HCT116 (cell line): ENCODE results near the gene SEPTIN5. TPM values are rescaled to one million over a fixed set of nuclear protein-coding genes. Genes with fewer than 3 reads are reported as not detected.
A peak's percentile ranks its signal among the peaks of the same experiment; 100 is the strongest.

ENCODE experiments used
- ATAC-seq: fragments of 200-7000 bp; cut with Tn5 transposase; 2 replicates; pipeline ENCODE4 v1.9.1; 2020; ENCODE audit warnings: mild to moderate bottlenecking, moderate library complexity
- BruUV-seq: library from RNA; stranded (reverse); fragments of 400-500 nt; replicated peaks from 2 replicates; lab custom pipeline; 2021; lab: Mats Ljungman, UMichigan
- CTCF ChIA-PET: fragments of 300-600 bp; sonication (Branson Sonifier 250); formaldehyde crosslinking; loops from one replicate; lab custom pipeline; 2021; ENCODE audit warnings: antibody characterized with exemption; lab: Charles Lee
- POLR2A ChIA-PET: fragments of 300-600, 350-600 bp; sonication (Branson Sonifier 250); formaldehyde crosslinking; loops from one replicate; lab custom pipeline; 2021; ENCODE audit warnings: antibody characterized with exemption; lab: Charles Lee
- RAD21 ChIA-PET, 2 experiments: fragments of 300-600 bp; sonication (Branson Sonifier 250); formaldehyde crosslinking; loops; one replicate each; lab custom pipeline; 2023; ENCODE audit warnings: low total read pairs in 2 of 2; ENCODE audit not compliant: uncharacterized antibody in 2 of 2, unreplicated experiment in 2 of 2, low non-redundant PET in 1 of 2; lab: Charles Lee
- DNase-seq: peaks from one replicate; pipeline ENCODE4 v3.0.0-alpha.2; 2010; ENCODE audit warnings: low read depth, low spot score
- H2AFZ ChIP-seq: fragments of 200-600 bp; shearing (Covaris generic), sonication (generic); 2 replicates; pipeline ENCODE4 v1.6.1; 2017; ENCODE audit warnings: low read depth, mixed run types, mixed read lengths, antibody characterized with exemption, low read length; ENCODE audit not compliant: poor library complexity, severe bottlenecking
- H3K27ac ChIP-seq: 2 replicates; pipeline ENCODE4 v1.5.1; 2012; ENCODE audit warnings: low read depth, low read length
- H3K27me3 ChIP-seq: fragments of 200-600 bp; sonication (generic); 2 replicates; pipeline ENCODE4 v1.6.1; 2016; ENCODE audit warnings: mixed run types, low read length, mixed read lengths; ENCODE audit not compliant: insufficient read depth
- H3K36me3 ChIP-seq, 2 experiments: fragments of 200-500 bp in 1 of 2; fragments of 200-600 bp in 1 of 2; sonication (Bioruptor generic) in 1 of 2; sonication (generic) in 1 of 2; 2 replicates each; pipeline versions ENCODE4 v1.5.1 to v1.6.1; 2014 to 2016; ENCODE audit warnings: low read length in 2 of 2, inconsistent platforms in 1 of 2, mixed read lengths in 1 of 2, mixed run types in 1 of 2; ENCODE audit not compliant: insufficient read depth in 2 of 2, control insufficient read depth in 1 of 2
- H3K4me1 ChIP-seq, 2 experiments: fragments of 200-600 bp in 1 of 2; sonication (generic) in 1 of 2; 2 replicates each; pipeline versions ENCODE4 v1.5.1 to v1.6.1; 2012 to 2017; ENCODE audit warnings: low read length in 2 of 2, inconsistent platforms in 1 of 2, mild to moderate bottlenecking in 1 of 2, mixed read lengths in 1 of 2, mixed run types in 1 of 2, moderate library complexity in 1 of 2; ENCODE audit not compliant: insufficient read depth in 2 of 2, control insufficient read depth in 1 of 2
- H3K4me2 ChIP-seq: fragments of 200-600 bp; sonication (generic); 2 replicates; pipeline ENCODE4 v1.6.1; 2017; ENCODE audit warnings: mixed run types, low read length, mixed read lengths
- H3K4me3 ChIP-seq, 2 experiments: fragments of 200-600 bp in 1 of 2; sonication (generic) in 1 of 2; replicated peaks in 1 of 2; 2 replicates each; pipeline ENCODE4 v1.5.1; 2011 to 2016; ENCODE audit warnings: low read length in 2 of 2, control low read depth in 1 of 2, low read depth in 1 of 2, mild to moderate bottlenecking in 1 of 2, mixed read lengths in 1 of 2, mixed run types in 1 of 2
- H3K79me2 ChIP-seq: fragments of 200-600 bp; sonication (generic); 2 replicates; pipeline ENCODE4 v1.6.1; 2017; ENCODE audit warnings: mild to moderate bottlenecking, mixed run types, low read length, moderate library complexity, mixed read lengths; ENCODE audit not compliant: insufficient read depth
- H3K9ac ChIP-seq: fragments of 200-600 bp; sonication (generic); 2 replicates; pipeline ENCODE4 v1.6.1; 2016; ENCODE audit warnings: low read length, mixed read lengths
- H3K9me2 ChIP-seq: fragments of 200-600 bp; sonication (generic), shearing (Covaris generic); 2 replicates; pipeline ENCODE4 v1.6.1; 2017; ENCODE audit warnings: mixed run types, mild to moderate bottlenecking, moderate library complexity; ENCODE audit not compliant: insufficient read depth
- H3K9me3 ChIP-seq, 2 experiments: fragments of 200-500 bp in 1 of 2; fragments of 200-600 bp in 1 of 2; sonication (Bioruptor generic) in 1 of 2; sonication (generic) in 1 of 2; 2 replicates each; pipeline ENCODE4 v1.6.1; 2014 to 2017; ENCODE audit warnings: low read length in 2 of 2, mixed read lengths in 2 of 2, inconsistent platforms in 1 of 2, low read depth in 1 of 2, mild to moderate bottlenecking in 1 of 2, mixed run types in 1 of 2, moderate library complexity in 1 of 2; ENCODE audit not compliant: control insufficient read depth in 1 of 2, insufficient read depth in 1 of 2
- H4K20me1 ChIP-seq: fragments of 200-600 bp; sonication (generic), shearing (Covaris generic); 2 replicates; pipeline ENCODE4 v1.6.1; 2017; ENCODE audit warnings: mixed run types, mild to moderate bottlenecking, moderate library complexity; ENCODE audit not compliant: insufficient read depth
- CBX3 ChIP-seq: IDR thresholded peaks from 2 replicates; pipeline ENCODE4 v1.6.1; 2012; ENCODE audit warnings: low read depth
- CEBPB ChIP-seq: IDR thresholded peaks from 2 replicates; pipeline ENCODE4 v1.6.1; 2012; ENCODE audit warnings: low read depth
- EGR1 ChIP-seq: IDR thresholded peaks from 2 replicates; pipeline ENCODE4 v1.6.1; 2012; ENCODE audit warnings: low read depth
- ELF1 ChIP-seq: IDR thresholded peaks from 2 replicates; pipeline ENCODE4 v1.6.1; 2012; ENCODE audit warnings: low read depth, borderline replicate concordance
- EZH2 ChIP-seq: fragments of 200-600 bp; sonication (generic); IDR thresholded peaks from 2 replicates; pipeline ENCODE4 v1.6.1; 2017; ENCODE audit warnings: antibody characterized with exemption, mixed run types
- EZH2phosphoT487 ChIP-seq: fragments of 200-600 bp; IDR thresholded peaks from 2 replicates; pipeline ENCODE4 v1.6.1; 2018; ENCODE audit warnings: antibody characterized with exemption, borderline replicate concordance
- FOSL1 ChIP-seq: IDR thresholded peaks from 2 replicates; pipeline ENCODE4 v1.6.1; 2012; ENCODE audit warnings: low read depth
- MAX ChIP-seq: IDR thresholded peaks from 2 replicates; pipeline ENCODE4 v1.6.1; 2012
- POLR2A ChIP-seq: IDR thresholded peaks from 2 replicates; pipeline ENCODE4 v1.7.0; 2011; ENCODE audit warnings: borderline replicate concordance; ENCODE audit not compliant: insufficient read depth, insufficient read length; ENCODE audit errors: extremely low read depth
- RAD21 ChIP-seq: IDR thresholded peaks from 2 replicates; pipeline ENCODE4 v1.6.1; 2012; ENCODE audit warnings: low read depth, mild to moderate bottlenecking
- SIN3A ChIP-seq: IDR thresholded peaks from 2 replicates; pipeline ENCODE4 v1.6.1; 2012; ENCODE audit warnings: low read depth
- SP1 ChIP-seq: IDR thresholded peaks from 2 replicates; pipeline ENCODE4 v1.6.1; 2012; ENCODE audit warnings: low read depth
- SRF ChIP-seq: IDR thresholded peaks from 2 replicates; pipeline ENCODE4 v1.6.1; 2012; ENCODE audit warnings: low read depth
- YY1 ChIP-seq: IDR thresholded peaks from 2 replicates; pipeline ENCODE4 v1.6.1; 2011; ENCODE audit warnings: low read length, low read depth, moderate library complexity, mild to moderate bottlenecking; ENCODE audit not compliant: insufficient replicate concordance; ENCODE audit errors: extremely low read depth
- ZFX ChIP-seq: fragments of 450-650 bp; IDR thresholded peaks from 2 replicates; pipeline ENCODE4 v1.6.1; 2017
- intact Hi-C: fragments of 100-400 bp; cut with micrococcal nuclease; formaldehyde crosslinking; loops from 2 replicates; pipeline ENCODE4 v1.10.0; 2022
- total RNA-seq: library from RNA; stranded (reverse); gene quantifications from one replicate; pipeline ENCODE4 v1.2.1, GENCODE V29; 2021; ENCODE audit not compliant: unreplicated experiment
- TF ChIP-seq, protein P1 (sequence below): IDR thresholded peaks from 2 replicates; pipeline ENCODE4 v1.6.1; 2012
- TF ChIP-seq, protein P2 (sequence below), 3 experiments: fragments of 200-600 bp in 1 of 3; sonication (generic) in 1 of 3; IDR thresholded peaks in 2 of 3; conservative IDR thresholded peaks in 1 of 3; 2 replicates each; pipeline ENCODE4 v1.5.1; 2012 to 2017; ENCODE audit warnings: low read depth in 2 of 3, low read length in 2 of 3, antibody characterized with exemption in 1 of 3, borderline replicate concordance in 1 of 3, control low read depth in 1 of 3, mild to moderate bottlenecking in 1 of 3, mixed read lengths in 1 of 3, mixed run types in 1 of 3, moderate library complexity in 1 of 3; ENCODE audit not compliant: insufficient read depth in 1 of 3
- TF ChIP-seq, protein P3 (sequence below): IDR thresholded peaks from 2 replicates; pipeline ENCODE4 v1.6.1; 2012; ENCODE audit warnings: low read depth

Gene SEPTIN5
- total RNA-seq, 1 experiment from 2014 or later: 9.0 TPM

DNA sequence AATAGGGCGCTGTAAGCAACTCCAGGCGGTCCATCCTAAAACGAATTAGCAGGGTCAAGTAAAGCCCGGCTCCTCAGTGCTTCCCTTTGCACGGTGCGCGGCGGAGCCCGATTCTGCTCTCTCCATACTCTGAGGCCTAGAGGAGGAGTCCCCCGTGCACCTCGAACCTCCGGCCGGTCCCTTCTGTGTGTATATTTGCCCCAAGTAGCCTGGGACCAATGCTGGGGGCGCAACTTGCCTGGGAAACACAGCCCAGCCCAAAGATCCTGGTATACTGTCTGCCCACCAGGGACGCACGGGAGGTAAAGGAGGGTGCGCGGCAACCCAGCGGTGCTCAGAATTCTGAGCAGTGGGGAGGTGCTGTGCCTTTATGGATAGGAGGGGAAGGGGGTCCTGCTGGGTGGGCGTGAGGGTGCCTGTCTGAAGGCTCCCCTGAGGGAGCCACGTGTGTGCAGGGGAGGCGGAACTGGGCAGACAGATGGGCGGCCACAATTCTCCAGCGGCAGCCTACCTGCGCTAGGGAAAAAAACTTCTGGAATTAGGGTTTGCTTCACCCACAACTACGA lies 41.5 kb downstream of the SEPTIN5 start:
- intact Hi-C loops: loop anchor here (1.0 to 2.0 kb wide), 2 partner anchors 25 to 154 kb away; no protein-coding TSS in a partner anchor
- POLR2A ChIA-PET: interaction anchor here (1.0 kb wide), 1 partner anchor 9 kb away, joined by 4 read pairs; no protein-coding TSS in a partner anchor
- no peak for DNase-seq

More for the DNA sequence above, 41.5 kb downstream of the SEPTIN5 start:
- Histone ChIP-seq H3K4me3 (peak overlapping the region; percentile 32 to 53; a peak in 3 of 4 replicates), H3K4me2 (peak overlapping the region; percentile 68), H3K36me3 (no peaks in the 10 kb centered on the region), H4K20me1 (no peaks in the 10 kb centered on the region), H3K4me1 (peaks cover 4 to 16% of the 10 kb centered on the region in 2 experiments; a peak in 3 of 4 replicates), H3K27me3 (no peaks in the 10 kb centered on the region), H3K9me2 (no peaks in the 10 kb centered on the region), H3K9ac (no peak overlapping the region), H3K79me2 (no peaks in the 10 kb centered on the region), H2AFZ (no peak overlapping the region), H3K27ac (no peak overlapping the region; the same call in 1 of the 2 replicates), H3K9me3 (no peaks in the 10 kb centered on the region)
- ChIA-PET RAD21 (interaction anchor here (0.8 to 1.8 kb wide), 4 partner anchors 25 to 154 kb away, joined by 3 to 14 read pairs (median 5); no protein-coding TSS in a partner anchor), CTCF (interaction anchor here (0.8 to 3.1 kb wide), 12 partner anchors 9 to 459 kb away, joined by 3 to 28 read pairs (median 4); no protein-coding TSS in a partner anchor)
- BruUV-seq: no TSS peak
- TF ChIP-seq CEBPB (no peak), SIN3A (no peak), RAD21 (no peak), SRF (no peak), CBX3 (no peak), FOSL1 (no peak), MAX (no peak), ZFX (no peak), SP1 (no peak), EZH2phosphoT487 (no peak), ELF1 (no peak), EZH2 (no peak), EGR1 (no peak), POLR2A (no peak), YY1 (no peak)
- TF ChIP-seq, protein P1, sequence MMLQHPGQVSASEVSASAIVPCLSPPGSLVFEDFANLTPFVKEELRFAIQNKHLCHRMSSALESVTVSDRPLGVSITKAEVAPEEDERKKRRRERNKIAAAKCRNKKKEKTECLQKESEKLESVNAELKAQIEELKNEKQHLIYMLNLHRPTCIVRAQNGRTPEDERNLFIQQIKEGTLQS: no peak
- TF ChIP-seq, protein P2, sequence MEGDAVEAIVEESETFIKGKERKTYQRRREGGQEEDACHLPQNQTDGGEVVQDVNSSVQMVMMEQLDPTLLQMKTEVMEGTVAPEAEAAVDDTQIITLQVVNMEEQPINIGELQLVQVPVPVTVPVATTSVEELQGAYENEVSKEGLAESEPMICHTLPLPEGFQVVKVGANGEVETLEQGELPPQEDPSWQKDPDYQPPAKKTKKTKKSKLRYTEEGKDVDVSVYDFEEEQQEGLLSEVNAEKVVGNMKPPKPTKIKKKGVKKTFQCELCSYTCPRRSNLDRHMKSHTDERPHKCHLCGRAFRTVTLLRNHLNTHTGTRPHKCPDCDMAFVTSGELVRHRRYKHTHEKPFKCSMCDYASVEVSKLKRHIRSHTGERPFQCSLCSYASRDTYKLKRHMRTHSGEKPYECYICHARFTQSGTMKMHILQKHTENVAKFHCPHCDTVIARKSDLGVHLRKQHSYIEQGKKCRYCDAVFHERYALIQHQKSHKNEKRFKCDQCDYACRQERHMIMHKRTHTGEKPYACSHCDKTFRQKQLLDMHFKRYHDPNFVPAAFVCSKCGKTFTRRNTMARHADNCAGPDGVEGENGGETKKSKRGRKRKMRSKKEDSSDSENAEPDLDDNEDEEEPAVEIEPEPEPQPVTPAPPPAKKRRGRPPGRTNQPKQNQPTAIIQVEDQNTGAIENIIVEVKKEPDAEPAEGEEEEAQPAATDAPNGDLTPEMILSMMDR (IDR thresholded peaks at IDR 0.05 in 2 of 3, conservative IDR thresholded peaks at IDR 0.05 in 1 of 3; ENCODE audit: borderline replicate concordance in 1 of 3, insufficient read depth in 1 of 3, low read depth in 2 of 3, low read length in 2 of 3): no peak
- TF ChIP-seq, protein P3, sequence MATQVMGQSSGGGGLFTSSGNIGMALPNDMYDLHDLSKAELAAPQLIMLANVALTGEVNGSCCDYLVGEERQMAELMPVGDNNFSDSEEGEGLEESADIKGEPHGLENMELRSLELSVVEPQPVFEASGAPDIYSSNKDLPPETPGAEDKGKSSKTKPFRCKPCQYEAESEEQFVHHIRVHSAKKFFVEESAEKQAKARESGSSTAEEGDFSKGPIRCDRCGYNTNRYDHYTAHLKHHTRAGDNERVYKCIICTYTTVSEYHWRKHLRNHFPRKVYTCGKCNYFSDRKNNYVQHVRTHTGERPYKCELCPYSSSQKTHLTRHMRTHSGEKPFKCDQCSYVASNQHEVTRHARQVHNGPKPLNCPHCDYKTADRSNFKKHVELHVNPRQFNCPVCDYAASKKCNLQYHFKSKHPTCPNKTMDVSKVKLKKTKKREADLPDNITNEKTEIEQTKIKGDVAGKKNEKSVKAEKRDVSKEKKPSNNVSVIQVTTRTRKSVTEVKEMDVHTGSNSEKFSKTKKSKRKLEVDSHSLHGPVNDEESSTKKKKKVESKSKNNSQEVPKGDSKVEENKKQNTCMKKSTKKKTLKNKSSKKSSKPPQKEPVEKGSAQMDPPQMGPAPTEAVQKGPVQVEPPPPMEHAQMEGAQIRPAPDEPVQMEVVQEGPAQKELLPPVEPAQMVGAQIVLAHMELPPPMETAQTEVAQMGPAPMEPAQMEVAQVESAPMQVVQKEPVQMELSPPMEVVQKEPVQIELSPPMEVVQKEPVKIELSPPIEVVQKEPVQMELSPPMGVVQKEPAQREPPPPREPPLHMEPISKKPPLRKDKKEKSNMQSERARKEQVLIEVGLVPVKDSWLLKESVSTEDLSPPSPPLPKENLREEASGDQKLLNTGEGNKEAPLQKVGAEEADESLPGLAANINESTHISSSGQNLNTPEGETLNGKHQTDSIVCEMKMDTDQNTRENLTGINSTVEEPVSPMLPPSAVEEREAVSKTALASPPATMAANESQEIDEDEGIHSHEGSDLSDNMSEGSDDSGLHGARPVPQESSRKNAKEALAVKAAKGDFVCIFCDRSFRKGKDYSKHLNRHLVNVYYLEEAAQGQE: no peak
- ATAC-seq: no peak
